Measurements from ENCODE around the gene TMEM170A.
"Not testable (repeated sequence)": the region's sequence is repeated elsewhere in the genome, so short reads cannot be mapped to it uniquely, and the experiment has no call there.

Gene TMEM170A

GRCh38 chr16:75446416-75446815, 18.1 kb downstream of the TMEM170A start:
- DNase-seq = no peak

- no peak for DNase-seq
These were observed 19.2 kb downstream of the TMEM170A start for GRCh38 chr16:75445298-75445697.

GRCh38 chr16:75443298-75443697, 21.2 kb downstream of the TMEM170A start:
- DNase-seq = no peak

GRCh38 chr16:75433732-75434413, 30.6 kb downstream of the TMEM170A start:
- DNase-seq = peak; percentile 66

- DNase-seq = peak; percentile 66
These were observed 31.4 kb downstream of the TMEM170A start, which contains the start of gene CFDP1 for GRCh38 chr16:75432828-75433731. Gene CFDP1 (minus strand): TSS chr16:75433503. CDS start chr16:75433352, 151 bp downstream.

GRCh38 chr16:75429621-75430403, 34.7 kb downstream of the TMEM170A start:
- no peak for DNase-seq

GRCh38 chr16:75426524-75426923, 38.0 kb downstream of the TMEM170A start:
- DNase-seq = not testable (repeated sequence)

GRCh38 chr16:75424105-75424762, 40.3 kb downstream of the TMEM170A start:
- DNase-seq = not testable (repeated sequence)

GRCh38 chr16:75423723-75424104, 40.8 kb downstream of the TMEM170A start:
- no peak for DNase-seq

GRCh38 chr16:75421820-75422126, 42.7 kb downstream of the TMEM170A start:
- DNase-seq = no peak

- no peak for DNase-seq
These were observed 43.3 kb downstream of the TMEM170A start for GRCh38 chr16:75420987-75421819.

- no peak for DNase-seq
These were observed 47.5 kb downstream of the TMEM170A start for GRCh38 chr16:75416904-75417565.

GRCh38 chr16:75415169-75415905, 49.2 kb downstream of the TMEM170A start:
- DNase-seq = no peak

- DNase-seq = no peak
These were observed 50.5 kb downstream of the TMEM170A start for GRCh38 chr16:75413951-75414350.

- DNase-seq = no peak
These were observed 57.5 kb downstream of the TMEM170A start for GRCh38 chr16:75406943-75407342.

GRCh38 chr16:75402821-75403475, 61.5 kb downstream of the TMEM170A start:
- no peak for DNase-seq

GRCh38 chr16:75402159-75402820, 62.2 kb downstream of the TMEM170A start:
- DNase-seq = no peak

GRCh38 chr16:75401691-75402090, 62.8 kb downstream of the TMEM170A start:
- no peak for DNase-seq

GRCh38 chr16:75398333-75398732, 66.2 kb downstream of the TMEM170A start:
- no peak for DNase-seq
